Ramos (cell line): ENCODE measurements around the gene MOB2.
"Not testable (repeated sequence)": the region's sequence is repeated elsewhere in the genome, so short reads cannot be mapped to it uniquely, and the experiment has no call there.

Source experiments
- in situ Hi-C: fragments of 300-500 bp; cut with MboI; formaldehyde crosslinking; loops from one replicate; pipeline ENCODE4 v1.14.3; 2022; ENCODE audit warnings: low sequenced_read_pairs; ENCODE audit not compliant: unreplicated experiment

Gene MOB2

GRCh38 chr11:1447845-1448825 lies 38.4 kb downstream of the MOB2 start:
- in situ Hi-C loops: no loop called here

- in situ Hi-C loops: no loop called here
Observed at GRCh38 chr11:1446623-1447022, 40.0 kb downstream of the MOB2 start.

GRCh38 chr11:1445741-1446445 lies 40.7 kb downstream of the MOB2 start:
- in situ Hi-C loops: no loop called here

- in situ Hi-C loops: no loop called here
Observed at GRCh38 chr11:1444823-1445422, 41.7 kb downstream of the MOB2 start.

GRCh38 chr11:1444321-1444720 lies 42.3 kb downstream of the MOB2 start:
- in situ Hi-C loops: no loop called here

- in situ Hi-C loops: no loop called here
Observed at GRCh38 chr11:1443737-1444136, 42.8 kb downstream of the MOB2 start.

- in situ Hi-C loops: no loop called here
Observed at GRCh38 chr11:1442807-1443366, 43.7 kb downstream of the MOB2 start.

GRCh38 chr11:1442163-1442562 lies 44.4 kb downstream of the MOB2 start:
- in situ Hi-C loops: no loop called here

GRCh38 chr11:1440496-1440895 lies 46.1 kb downstream of the MOB2 start:
- in situ Hi-C loops: no loop called here

- in situ Hi-C loops: no loop called here
Observed at GRCh38 chr11:1440066-1440465, 46.5 kb downstream of the MOB2 start.

- in situ Hi-C loops: no loop called here
Observed at GRCh38 chr11:1439341-1439740, 47.2 kb downstream of the MOB2 start.

- in situ Hi-C loops: no loop called here
Observed at GRCh38 chr11:1438967-1439330, 47.6 kb downstream of the MOB2 start.

GRCh38 chr11:1438261-1438966 lies 48.2 kb downstream of the MOB2 start:
- in situ Hi-C loops: no loop called here

GRCh38 chr11:1437500-1437899 lies 49.1 kb downstream of the MOB2 start:
- in situ Hi-C loops: no loop called here

- in situ Hi-C loops: no loop called here
Observed at GRCh38 chr11:1436468-1437039, 50.0 kb downstream of the MOB2 start.

GRCh38 chr11:1435820-1436467 lies 50.6 kb downstream of the MOB2 start:
- in situ Hi-C loops: no loop called here

- in situ Hi-C loops: not testable (repeated sequence)
Observed at GRCh38 chr11:1435479-1435819, 51.1 kb downstream of the MOB2 start.

- in situ Hi-C loops: no loop called here
Observed at GRCh38 chr11:1433977-1434640, 52.5 kb downstream of the MOB2 start.

- in situ Hi-C loops: no loop called here
Observed at GRCh38 chr11:1433568-1433967, 53.0 kb downstream of the MOB2 start.
